A549 (cell line): ENCODE data around the gene ABCA7. TPM values are rescaled to one million over a fixed set of nuclear protein-coding genes. Genes with fewer than 3 reads are reported as not detected.

Experiments used
- ATAC-seq, 2 experiments: fragments of 200-7000 bp in 1 of 2; fragments of >200 bp in 1 of 2; cut with Nextera tagmentation in 1 of 2; cut with Tn5 transposase in 1 of 2; 3 replicates each; pipeline versions ENCODE4 v1.8.0 to v1.9.1; 2018 to 2020; ENCODE audit warnings: mild to moderate bottlenecking in 1 of 2, moderate library complexity in 1 of 2
- CTCF ChIA-PET: fragments of 300-600 bp; sonication (Branson Sonifier 250); formaldehyde crosslinking; extraction: SDS; loops from one replicate; lab custom pipeline; 2021; ENCODE audit warnings: antibody characterized with exemption, inconsistent platforms; lab: Yijun Ruan, JAX
- POLR2A ChIA-PET: fragments of 350-600 bp; formaldehyde crosslinking; extraction: SDS; loops from one replicate; lab custom pipeline; 2021; ENCODE audit warnings: antibody characterized with exemption, inconsistent platforms; lab: Yijun Ruan, JAX
- DNase-seq, 2 experiments: peaks; one replicate each; pipeline versions ENCODE4 v3.0.0 to v3.0.0-alpha.2; 2011 to 2016; ENCODE audit warnings: low read depth in 1 of 2, low spot score in 1 of 2
- FAIRE-seq: peaks from 2 replicates; lab custom pipeline; 2011; peaks lifted over from hg19 to GRCh38; lab: Jason Lieb, UNC
- H3K27ac ChIP-seq, 2 experiments: fragments of >200 bp; sonication (Bioruptor Twin); formaldehyde crosslinking; 3 replicates each; pipeline ENCODE4 v1.5.1; 2016 to 2017
- H3K4me1 ChIP-seq: fragments of >200 bp; sonication (Bioruptor Twin); formaldehyde crosslinking; 3 replicates; pipeline ENCODE4 v1.6.1; 2016
- H3K4me2 ChIP-seq: fragments of >200 bp; sonication (Bioruptor Twin); formaldehyde crosslinking; 3 replicates; pipeline ENCODE4 v1.6.1; 2016
- H3K4me3 ChIP-seq: fragments of >200 bp; sonication (Bioruptor Twin); formaldehyde crosslinking; 3 replicates; pipeline ENCODE4 v1.5.1; 2016
- H3K9me3 ChIP-seq: fragments of >200 bp; sonication (Bioruptor Twin); formaldehyde crosslinking; 3 replicates; pipeline ENCODE4 v1.6.1; 2016
- BHLHE40 ChIP-seq: IDR thresholded peaks from 2 replicates; pipeline ENCODE4 v1.6.1; 2012; ENCODE audit warnings: low read depth, low read length, inconsistent platforms
- EHF ChIP-seq: fragments of 250-450 bp; sonication (Bioruptor Pico); IDR thresholded peaks from 2 replicates; pipeline ENCODE4 v1.5.0; 2020; ENCODE audit warnings: mild to moderate bottlenecking
- GATA3 ChIP-seq: IDR thresholded peaks from 2 replicates; pipeline ENCODE4 v1.6.1; 2012; ENCODE audit warnings: borderline replicate concordance
- JUN ChIP-seq, 2 experiments: fragments of >200 bp; sonication (Bioruptor Twin); formaldehyde crosslinking; IDR thresholded peaks; 2 replicates in 1 of 2; 3 replicates in 1 of 2; pipeline ENCODE4 v1.6.1; 2016 to 2017
- KDM1A ChIP-seq: fragments of 200-600 bp; sonication (generic); IDR thresholded peaks from 2 replicates; pipeline ENCODE4 v1.6.1; 2016; ENCODE audit warnings: low read depth, mild to moderate bottlenecking
- MAFK ChIP-seq: fragments of 450-650 bp; IDR thresholded peaks from 2 replicates; pipeline ENCODE4 v1.6.1; 2014; ENCODE audit not compliant: partially characterized antibody
- MAZ ChIP-seq: fragments of 150-350 bp; IDR thresholded peaks from 2 replicates; pipeline ENCODE4 v1.6.1; 2014; ENCODE audit warnings: antibody characterized with exemption, low read depth, low read length, borderline replicate concordance
- NFE2L2 ChIP-seq: fragments of 150-350 bp; conservative IDR thresholded peaks from 2 replicates; pipeline ENCODE4 v1.6.1; 2014; ENCODE audit warnings: low read length
- PHF8 ChIP-seq: fragments of 200-600 bp; sonication (generic); IDR thresholded peaks from 2 replicates; pipeline ENCODE4 v1.6.1; 2016; ENCODE audit warnings: low read depth, mild to moderate bottlenecking, antibody characterized with exemption, moderate library complexity, borderline replicate concordance
- POLR2A ChIP-seq: IDR thresholded peaks from 2 replicates; pipeline ENCODE4 v1.6.1; 2012; ENCODE audit warnings: mild to moderate bottlenecking, low read length
- SMC3 ChIP-seq: fragments of >200 bp; sonication (Bioruptor Twin); formaldehyde crosslinking; IDR thresholded peaks from 3 replicates; pipeline ENCODE4 v1.6.1; 2018; ENCODE audit warnings: inconsistent platforms
- SREBF2 ChIP-seq: fragments of 450-650 bp; IDR thresholded peaks from 2 replicates; pipeline ENCODE4 v1.6.1; 2014; ENCODE audit warnings: mild to moderate bottlenecking, moderate library complexity
- ZC3H11A ChIP-seq: fragments of 450-650 bp; IDR thresholded peaks from 2 replicates; pipeline ENCODE4 v1.6.1; 2014; ENCODE audit warnings: antibody characterized with exemption, mild to moderate bottlenecking
- ZNF302 ChIP-seq: fragments of 250-450 bp; sonication (Bioruptor Pico); IDR thresholded peaks from 2 replicates; pipeline ENCODE4 v1.9.0; 2021; ENCODE audit warnings: inconsistent platforms, mild to moderate bottlenecking, moderate library complexity
- WGBS: methylation state at CpG from one replicate; pipeline ENCODE4 v1.1.6; 2017; ENCODE audit errors: missing lambda C conversion rate; 5-methylcytosine and 5-hydroxymethylcytosine counted together
- polyA plus RNA-seq, 4 experiments: library from polyadenylated mRNA; depleted of rRNA in 3 of 4; stranded (reverse); fragments of >200 nt; fragmentation: RNase III in 1 of 4; extraction: RNeasy Plus Mini Kit Qiagen cat#74134 plus additional on column Dnase treatment in 1 of 4; gene quantifications; 2 replicates in 3 of 4; 3 replicates in 1 of 4; pipeline ENCODE4 v1.2.3, GENCODE V29; 2011 to 2017
- TF ChIP-seq, protein P1 (sequence below): fragments of 450-650 bp; IDR thresholded peaks from 2 replicates; pipeline ENCODE4 v1.6.1; 2014; ENCODE audit warnings: antibody characterized with exemption
- TF ChIP-seq, protein P2 (sequence below): fragments of 250-450 bp; sonication (Bioruptor Pico); IDR thresholded peaks from 2 replicates; pipeline ENCODE4 v1.5.0; 2020; ENCODE audit warnings: low read depth, mild to moderate bottlenecking, moderate library complexity
- TF ChIP-seq, protein P3 (sequence below): fragments of >200 bp; sonication (Bioruptor Twin); formaldehyde crosslinking; IDR thresholded peaks from 2 replicates; pipeline ENCODE4 v1.6.1; 2016

ABCA7 gene
- polyA plus RNA-seq, 2 of the 4 experiments (the other 2 are of a cell fraction): 5.0 to 13.5 TPM

- Histone ChIP-seq H3K4me2 (no peak overlapping the region), H3K4me3 (no peak overlapping the region), H3K9me3 (no peaks in the 10 kb centered on the region), H3K27ac (no peak overlapping the region), H3K4me1 (peaks cover 10% of the 10 kb centered on the region; the same call in 2 of the 3 replicates)
- POLR2A ChIA-PET: no interaction called here
- DNase-seq: no peak
- no peak for FAIRE-seq
- ATAC-seq: no peak
- WGBS: 89% methylated on average over 27 of the region's 50 CpGs
- no peak for TF ChIP-seq PHF8
- TF ChIP-seq, protein P1, sequence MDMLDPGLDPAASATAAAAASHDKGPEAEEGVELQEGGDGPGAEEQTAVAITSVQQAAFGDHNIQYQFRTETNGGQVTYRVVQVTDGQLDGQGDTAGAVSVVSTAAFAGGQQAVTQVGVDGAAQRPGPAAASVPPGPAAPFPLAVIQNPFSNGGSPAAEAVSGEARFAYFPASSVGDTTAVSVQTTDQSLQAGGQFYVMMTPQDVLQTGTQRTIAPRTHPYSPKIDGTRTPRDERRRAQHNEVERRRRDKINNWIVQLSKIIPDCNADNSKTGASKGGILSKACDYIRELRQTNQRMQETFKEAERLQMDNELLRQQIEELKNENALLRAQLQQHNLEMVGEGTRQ: no peak
- no peak for TF ChIP-seq SMC3
- TF ChIP-seq KDM1A: no peak
- no peak for TF ChIP-seq NFE2L2
- no peak for TF ChIP-seq EHF (CRISPR knock-in tag)
- TF ChIP-seq BHLHE40: no peak
- TF ChIP-seq, protein P2, sequence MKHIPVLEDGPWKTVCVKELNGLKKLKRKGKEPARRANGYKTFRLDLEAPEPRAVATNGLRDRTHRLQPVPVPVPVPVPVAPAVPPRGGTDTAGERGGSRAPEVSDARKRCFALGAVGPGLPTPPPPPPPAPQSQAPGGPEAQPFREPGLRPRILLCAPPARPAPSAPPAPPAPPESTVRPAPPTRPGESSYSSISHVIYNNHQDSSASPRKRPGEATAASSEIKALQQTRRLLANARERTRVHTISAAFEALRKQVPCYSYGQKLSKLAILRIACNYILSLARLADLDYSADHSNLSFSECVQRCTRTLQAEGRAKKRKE (CRISPR knock-in tag): no peak
- TF ChIP-seq GATA3: no peak
- CTCF ChIA-PET: interaction anchor here (0.8 to 1.7 kb wide), 3 partner anchors 13 to 33 kb away, joined by 3 to 5 read pairs (median 4); no protein-coding TSS in a partner anchor
Measured at GRCh38 chr19:1080360-1081161, 40.7 kb downstream of the ABCA7 start.

DNA sequence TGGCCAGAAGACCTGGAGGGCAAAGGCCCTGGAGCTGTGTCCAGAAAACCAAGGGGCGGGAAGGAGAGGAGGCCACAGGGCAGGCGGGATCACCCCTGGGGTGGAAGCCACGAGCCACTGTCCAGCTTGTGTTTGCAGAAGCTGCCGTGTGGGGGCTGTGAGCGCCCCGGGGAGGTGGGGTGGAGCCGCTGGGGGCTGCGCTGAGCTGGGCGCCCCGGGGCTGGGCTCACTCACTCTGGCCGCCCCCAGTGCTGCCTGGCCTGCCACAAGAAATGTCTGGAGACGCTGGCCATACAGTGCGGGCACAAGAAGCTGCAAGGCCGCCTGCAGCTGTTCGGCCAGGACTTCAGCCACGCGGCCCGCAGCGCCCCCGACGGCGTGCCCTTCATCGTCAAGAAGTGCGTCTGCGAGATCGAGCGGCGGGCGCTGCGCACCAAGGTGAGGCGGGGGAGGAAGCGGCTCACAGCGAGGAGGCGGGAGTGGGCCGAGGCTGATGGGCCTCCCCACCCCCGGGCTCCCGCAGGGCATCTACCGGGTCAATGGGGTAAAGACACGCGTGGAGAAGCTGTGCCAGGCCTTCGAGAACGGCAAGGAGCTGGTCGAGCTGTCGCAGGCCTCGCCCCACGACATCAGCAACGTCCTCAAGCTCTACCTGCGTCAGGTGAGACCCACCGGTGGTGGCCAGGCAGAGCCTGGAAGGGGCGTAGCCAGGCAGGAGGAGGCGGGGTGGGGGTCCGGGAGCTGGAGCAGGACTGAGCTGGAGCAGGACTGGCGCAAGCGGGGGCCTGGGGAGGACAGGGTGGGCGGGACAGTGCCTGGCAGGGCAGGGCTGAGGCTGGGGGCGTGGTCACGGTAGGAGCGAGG, 41.6 kb downstream of the ABCA7 start:
- no peak; a peak in 1 of 6 replicates for ATAC-seq
- CTCF ChIA-PET: interaction anchor here (0.6 to 1.7 kb wide), 2 partner anchors 12 to 17 kb away, joined by 3 to 5 read pairs; no protein-coding TSS in a partner anchor
- TF ChIP-seq ZNF302 (CRISPR knock-in tag) (no peak), EHF (CRISPR knock-in tag) (no peak), MAFK (no peak), JUN (IDR thresholded peaks at IDR 0.05) (no peak), SMC3 (no peak)
- TF ChIP-seq, protein P3, sequence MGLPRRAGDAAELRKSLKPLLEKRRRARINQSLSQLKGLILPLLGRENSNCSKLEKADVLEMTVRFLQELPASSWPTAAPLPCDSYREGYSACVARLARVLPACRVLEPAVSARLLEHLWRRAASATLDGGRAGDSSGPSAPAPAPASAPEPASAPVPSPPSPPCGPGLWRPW: no peak
- TF ChIP-seq, all 56 proteins: peak for 0
- Histone ChIP-seq H3K4me1 (peaks cover 6% of the 10 kb centered on the region; the same call in 1 of the 3 replicates), H3K4me2 (peak overlapping the region; percentile 63), H3K9me3 (no peaks in the 10 kb centered on the region), H3K27ac (peak overlapping the region in 1 of 2 experiments; percentile 81; a peak in 3 of 6 replicates), H3K4me3 (no peak overlapping the region; the same call in 2 of the 3 replicates)
- FAIRE-seq: no peak
- no peak for DNase-seq
- POLR2A ChIA-PET: interaction anchor here (1.0 kb wide), 1 partner anchor 23 kb away, joined by 4 read pairs; the partner anchor contains the start of gene GPX4
- 86% methylated on average over 17 of the region's 58 CpGs for WGBS

- H3K4me1 ChIP-seq: peaks cover 6% of the 10 kb centered on the region; the same call in 1 of the 3 replicates
- H3K9me3 ChIP-seq: no peaks in the 10 kb centered on the region
- ChIA-PET CTCF (interaction anchor here (0.8 to 1.7 kb wide), 3 partner anchors 16 to 161 kb away, joined by 3 to 5 read pairs (median 3); no protein-coding TSS in a partner anchor), POLR2A (interaction anchor here (1.0 to 1.3 kb wide), 3 partner anchors 12 to 22 kb away, joined by 3 to 4 read pairs (median 3); partner anchors contain the start of genes GPX4 and POLR2E)
- WGBS: 20% methylated on average over 12 of the region's 51 CpGs
- no peak for TF ChIP-seq ZNF302 (CRISPR knock-in tag)
- TF ChIP-seq ZC3H11A: no peak
- no peak for TF ChIP-seq POLR2A
- TF ChIP-seq SREBF2: no peak
- no peak for TF ChIP-seq PHF8
- TF ChIP-seq, protein P2 (CRISPR knock-in tag): no peak
- TF ChIP-seq MAZ: no peak
- FAIRE-seq (no peak), DNase-seq (peak; percentile 50 to 91), ATAC-seq (peak; percentile 72 to 83)
- H3K4me2 ChIP-seq: peak overlapping the region; percentile 63
- H3K27ac ChIP-seq: peak overlapping the region; percentile 62 to 81
- H3K4me3 ChIP-seq: peak overlapping the region; percentile 35; the same call in 2 of the 3 replicates
Measured at GRCh38 chr19:1082165-1082927, 42.4 kb downstream of the ABCA7 start.
